ENCODE measurements around the gene HS3ST3B1. TPM values are rescaled to one million over a fixed set of nuclear protein-coding genes. Genes with fewer than 3 reads are reported as not detected.
A peak's percentile ranks its signal among the peaks of the same experiment; 100 is the strongest.

Gene HS3ST3B1
- total and polyA plus RNA-seq, 8 donors: 0.30 to 2.8 (median 1.5) TPM

- Histone ChIP-seq H3K27me3 (peaks cover 5 to 58% (median 13%) of the 10 kb centered on the region in 4 donors), H3K27ac (no peak overlapping the region), H3K36me3 (no peaks in the 10 kb centered on the region), H3K9me3 (no peaks in the 10 kb centered on the region), H3K4me3 (no peak overlapping the region), H3K4me1 (peaks cover 0 to 10% (median 6%) of the 10 kb centered on the region in 3 donors)
- DNase-seq: no peak
- WGBS, 2 donors: 53 to 65% methylated on average over 9 of the region's 9 CpGs
- TF ChIP-seq CTCF (IDR thresholded peaks at IDR 0.05): no peak
- no peak for ATAC-seq
- intact Hi-C loops (cut with DNase I): no loop called here
- no peak for FAIRE-seq
These were observed 5.2 kb upstream of the HS3ST3B1 start for GRCh38 chr17:14295676-14296075.

- Histone ChIP-seq H3K9me3 (no peaks in the 10 kb centered on the region), H3K4me1 (peaks cover under 1 to 10% (median 6%) of the 10 kb centered on the region in 3 donors), H3K27ac (no peak overlapping the region), H3K27me3 (peaks cover 5 to 58% (median 13%) of the 10 kb centered on the region in 4 donors), H3K36me3 (no peaks in the 10 kb centered on the region), H3K4me3 (no peak overlapping the region)
- no peak for FAIRE-seq
- 36 to 49% methylated on average over 12 of the region's 12 CpGs for WGBS, 2 donors
- ATAC-seq: no peak
- intact Hi-C loops (cut with DNase I): no loop called here
- TF ChIP-seq CTCF (IDR thresholded peaks at IDR 0.05): no peak
- DNase-seq: no peak
These were observed 4.5 kb upstream of the HS3ST3B1 start for GRCh38 chr17:14296166-14296910.

- H3K9me3 ChIP-seq: no peaks in the 10 kb centered on the region
- no peak for FAIRE-seq
- peak in 4 of 6 donors; percentile 16 to 80 (median 59) for DNase-seq
- H3K4me1 ChIP-seq: peaks cover 6 to 10% (median 8%) of the 10 kb centered on the region in 3 donors
- peak in 3 of 4 donors; percentile 23 to 39 (median 26) for ATAC-seq
- no peaks in the 10 kb centered on the region for H3K36me3 ChIP-seq
- peaks cover 5 to 58% (median 12%) of the 10 kb centered on the region in 4 donors for H3K27me3 ChIP-seq
- TF ChIP-seq CTCF (IDR thresholded peaks at IDR 0.05): no peak
- intact Hi-C loops (cut with DNase I): no loop called here
- WGBS, 2 donors: 0 to 2% methylated on average over 51 to 63 of the region's 63 CpGs
- no peak overlapping the region for H3K27ac ChIP-seq
- H3K4me3 ChIP-seq: peak overlapping the region in 3 of 4 donors; percentile 4 to 48 (median 32)
These were observed 3.6 kb upstream of the HS3ST3B1 start for GRCh38 chr17:14297161-14297851.

GRCh38 chr17:14298221-14298946 is 2.5 kb upstream of the HS3ST3B1 start:
- intact Hi-C loops (cut with DNase I): no loop called here
- Histone ChIP-seq H3K4me1 (peaks cover 8 to 12% (median 10%) of the 10 kb centered on the region in 3 donors), H3K36me3 (no peaks in the 10 kb centered on the region), H3K4me3 (no peak overlapping the region), H3K9me3 (no peaks in the 10 kb centered on the region), H3K27me3 (peaks cover 0 to 53% (median 12%) of the 10 kb centered on the region in 4 donors), H3K27ac (no peak overlapping the region)
- no peak for ATAC-seq
- no peak for TF ChIP-seq CTCF (IDR thresholded peaks at IDR 0.05)
- peak in 1 of 6 donors; percentile 52 for DNase-seq
- FAIRE-seq: no peak
- 13% methylated on average over 41 to 42 of the region's 42 CpGs for WGBS, 2 donors
